Measurements from ENCODE around the gene HTR4.
"Not testable (repeated sequence)": the region's sequence is repeated elsewhere in the genome, so short reads cannot be mapped to it uniquely, and the experiment has no call there.

HTR4 gene

DNA sequence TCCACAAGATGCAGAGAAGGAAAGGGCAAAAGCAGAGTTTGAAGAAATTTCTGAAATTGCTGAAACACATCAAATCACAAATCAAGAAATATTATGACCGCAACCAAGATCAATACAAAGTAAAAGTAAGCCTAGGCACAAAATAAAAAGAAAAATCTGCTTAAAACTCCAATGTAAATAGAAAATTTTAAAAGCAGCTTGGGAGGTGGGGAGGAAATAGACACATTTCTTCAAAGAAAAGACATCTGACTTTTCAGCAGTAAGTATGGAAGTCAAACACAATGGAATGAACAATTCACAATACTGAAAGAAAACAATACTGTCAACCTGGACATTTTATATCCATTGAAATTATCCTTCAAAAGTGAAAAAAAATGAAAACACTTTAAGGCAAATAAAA, 55.1 kb downstream of the HTR4 start:
- no peak for DNase-seq

DNA sequence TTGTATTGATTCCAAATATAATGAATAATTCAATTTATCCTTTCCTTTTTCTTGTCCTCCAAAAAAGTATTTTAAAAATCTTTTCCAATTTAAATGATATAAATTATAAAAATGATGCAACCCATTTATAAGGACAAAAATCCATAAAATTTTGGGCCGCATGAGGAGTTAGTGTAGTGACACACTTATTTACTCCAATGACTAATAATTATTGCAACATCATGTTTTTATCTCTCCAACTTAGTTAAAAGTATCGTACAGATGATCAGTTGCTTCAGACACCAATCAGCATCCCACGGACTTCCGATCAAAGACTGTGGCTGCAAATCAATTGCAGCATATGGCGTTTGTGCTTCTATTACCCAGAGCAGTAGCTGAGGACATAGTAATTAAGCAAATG, 58.6 kb downstream of the HTR4 start:
- no peak for DNase-seq

GRCh38 chr5:148586796-148587195, 67.5 kb downstream of the HTR4 start:
- no peak for DNase-seq

DNA sequence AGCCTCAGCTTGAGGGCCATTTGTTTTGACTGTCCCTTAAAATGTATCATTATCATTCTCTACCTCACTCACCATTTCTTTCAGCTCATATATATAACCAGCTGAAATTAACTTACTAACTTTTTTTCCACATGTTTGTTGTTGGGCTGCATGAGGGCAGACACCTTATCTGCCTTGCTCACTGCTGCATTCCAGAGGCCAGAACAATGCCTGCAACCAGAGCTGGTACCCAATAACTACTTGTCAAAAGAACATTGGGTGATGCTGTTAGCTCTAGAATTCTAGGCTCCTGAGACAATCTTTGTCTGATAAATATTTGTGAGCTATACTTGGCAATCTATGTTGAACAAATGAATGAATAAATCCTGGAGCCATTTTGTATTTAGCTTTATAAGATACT, 68.3 kb downstream of the HTR4 start:
- no peak for DNase-seq

DNA sequence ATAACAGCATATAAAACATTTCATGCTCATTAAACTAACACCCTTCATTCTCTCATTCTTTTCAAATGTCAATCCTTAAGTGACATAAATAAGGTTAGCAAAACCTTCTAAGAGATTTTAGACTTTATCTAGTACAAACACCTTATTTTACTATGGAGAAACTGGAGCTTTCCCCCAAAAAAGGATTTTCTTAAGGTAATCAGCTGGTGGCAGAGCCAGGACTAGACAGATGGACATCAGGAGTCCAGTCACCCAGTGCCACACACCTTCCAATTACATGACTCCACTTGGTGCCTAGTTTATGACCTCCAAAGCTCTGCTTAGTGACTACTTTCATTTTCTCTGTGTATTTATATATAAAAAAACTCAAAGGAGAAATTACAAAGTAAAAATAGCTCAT, 70.2 kb downstream of the HTR4 start:
- DNase-seq = no peak

DNA sequence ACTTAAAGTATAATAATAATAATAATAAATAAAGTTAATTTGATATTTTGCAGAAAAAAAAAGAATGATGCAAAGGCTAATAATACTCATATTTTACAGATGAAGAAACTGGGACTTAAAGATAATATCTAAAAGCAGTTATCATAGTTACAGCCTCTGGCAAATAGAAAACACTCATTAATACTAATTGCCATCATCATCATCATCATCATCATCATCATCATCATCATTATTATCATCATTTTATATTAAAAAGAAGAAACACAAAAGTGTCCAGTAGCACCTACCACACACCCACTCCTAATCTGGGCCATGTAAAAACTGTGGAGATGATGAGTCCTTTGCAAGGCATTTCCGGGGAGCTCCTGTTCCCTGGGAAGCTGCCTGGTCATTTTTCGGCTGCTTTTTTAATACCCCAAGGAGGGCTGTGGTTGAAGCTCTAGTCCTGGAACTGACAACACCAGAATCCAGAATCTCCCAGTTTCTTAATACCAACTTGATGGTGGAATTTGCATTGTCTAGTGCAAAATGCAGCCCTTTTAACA, 70.8 kb downstream of the HTR4 start:
- no peak for DNase-seq

DNA sequence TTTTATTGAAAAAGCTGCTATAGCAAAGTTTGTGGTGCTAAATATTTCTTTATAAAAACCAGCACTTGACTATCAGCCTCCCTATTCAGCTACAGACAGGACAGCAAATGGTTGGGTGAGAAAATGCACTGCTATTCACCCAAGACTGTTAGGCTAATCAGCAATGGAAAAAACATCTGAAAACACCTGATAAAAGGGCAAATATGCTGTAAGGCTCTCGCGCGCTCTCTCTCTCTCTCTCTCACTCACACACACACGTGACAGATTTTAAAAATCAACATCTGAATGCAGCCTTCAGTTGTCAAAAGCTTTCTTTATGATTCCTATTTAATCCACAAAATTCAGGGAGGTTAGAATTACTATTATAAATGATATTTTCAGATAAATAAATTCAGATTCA, 80.2 kb downstream of the HTR4 start:
- no peak for DNase-seq

DNA sequence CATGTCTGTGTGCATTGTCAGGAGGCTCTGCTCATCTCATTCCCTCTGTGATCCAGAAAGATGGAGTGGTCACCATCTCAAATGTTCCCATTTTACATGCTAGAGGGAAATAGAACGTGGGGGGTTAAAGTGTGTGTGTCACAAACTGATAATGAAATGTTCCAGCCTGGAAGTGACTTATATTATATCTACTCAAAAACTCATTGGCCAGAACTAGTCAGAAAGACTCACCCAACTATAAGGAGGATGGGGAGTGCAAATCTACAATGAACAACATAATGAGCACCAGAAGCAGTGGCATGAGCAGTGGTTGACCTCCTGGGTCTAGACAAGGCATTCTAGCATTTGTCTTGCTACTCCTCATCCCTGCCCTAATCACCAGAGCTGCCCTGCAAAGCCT, 81.0 kb downstream of the HTR4 start:
- no peak for DNase-seq

DNA sequence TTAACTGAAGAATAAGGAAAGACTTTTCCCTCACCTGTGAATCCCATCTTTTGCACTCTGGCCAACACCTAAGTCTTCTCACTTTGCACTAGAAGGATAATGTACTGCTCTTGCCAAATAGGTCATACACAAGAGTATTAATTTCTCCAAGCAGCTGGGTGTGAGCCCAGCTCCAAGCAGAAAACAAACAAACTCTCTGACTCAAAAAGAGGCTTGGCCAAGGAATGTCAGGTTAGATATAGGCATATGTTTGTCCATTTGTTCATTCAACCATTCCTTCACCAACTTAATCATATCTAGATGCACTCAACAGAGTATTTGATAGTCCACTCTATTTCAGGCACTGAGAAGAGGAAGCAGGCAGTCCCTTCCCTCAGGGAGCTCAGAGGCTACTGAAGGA, 84.4 kb downstream of the HTR4 start:
- no peak for DNase-seq

DNA sequence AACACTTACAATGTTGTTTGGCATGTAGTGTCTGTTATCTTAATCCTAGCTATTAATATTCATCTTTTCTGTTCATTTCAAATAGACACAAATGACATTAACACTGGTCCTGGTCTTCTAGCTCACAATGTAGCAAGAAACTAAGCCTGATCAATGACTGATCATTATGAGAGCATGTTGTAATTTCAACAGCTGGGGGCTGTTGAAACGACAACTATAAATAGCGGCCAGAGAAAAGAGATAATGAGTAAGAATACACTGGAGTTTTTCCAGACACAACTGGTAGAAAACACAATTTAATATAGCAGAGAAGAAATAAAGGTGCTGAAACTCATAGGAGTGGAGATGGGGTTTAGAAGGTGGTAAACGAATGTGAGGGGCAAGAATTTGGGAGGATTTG, 89.2 kb downstream of the HTR4 start:
- no peak for DNase-seq

GRCh38 chr5:148563021-148563420, 91.3 kb downstream of the HTR4 start:
- no peak for DNase-seq

DNA sequence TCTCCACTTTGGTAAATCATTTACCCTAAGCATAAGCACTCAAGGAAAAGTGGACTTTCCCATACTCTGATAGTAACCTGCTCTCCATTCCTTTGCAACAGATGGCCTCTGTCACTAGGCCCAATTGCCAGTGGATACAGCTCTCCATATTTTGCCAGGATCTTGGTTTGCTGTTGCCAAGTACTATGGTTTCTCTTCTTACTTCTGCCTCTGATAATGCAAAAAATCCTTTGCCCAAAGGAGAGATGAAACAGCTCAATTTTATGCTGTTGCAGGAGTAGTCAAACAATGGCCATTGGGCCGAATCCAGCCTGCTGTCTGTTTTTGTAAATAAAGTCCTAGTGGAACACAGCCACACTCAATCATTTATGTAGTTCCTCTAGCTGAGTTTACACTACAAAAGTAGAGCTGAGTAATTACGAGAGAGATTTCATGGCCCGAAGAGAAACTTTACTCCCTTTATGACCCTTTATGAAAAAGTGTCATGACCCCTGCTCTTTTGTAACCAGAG, 92.5 kb downstream of the HTR4 start:
- DNase-seq = no peak

- peak; percentile 24 for DNase-seq
These were observed 94.9 kb downstream of the HTR4 start for GRCh38 chr5:148559461-148559860.

DNA sequence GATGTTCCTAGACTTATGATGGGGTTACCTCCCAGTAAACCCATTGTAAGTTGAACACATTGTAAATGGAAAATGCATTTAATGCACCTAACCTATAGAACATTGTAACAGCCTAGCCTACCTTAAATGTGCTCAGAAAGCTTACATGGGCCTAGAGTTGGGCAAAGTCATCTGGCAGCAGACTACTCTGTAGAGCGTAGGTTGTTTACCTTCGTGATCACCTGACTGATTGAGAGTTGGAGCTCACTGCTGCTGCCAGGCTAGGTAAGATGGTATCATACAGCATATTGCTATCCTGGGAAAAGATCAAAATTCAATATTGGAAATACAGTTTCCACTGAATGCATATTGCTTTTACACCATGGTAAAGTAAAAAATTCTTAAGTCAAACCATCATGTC, 95.4 kb downstream of the HTR4 start:
- DNase-seq = no peak

GRCh38 chr5:148556835-148557234, 97.5 kb downstream of the HTR4 start:
- no peak for DNase-seq

DNA sequence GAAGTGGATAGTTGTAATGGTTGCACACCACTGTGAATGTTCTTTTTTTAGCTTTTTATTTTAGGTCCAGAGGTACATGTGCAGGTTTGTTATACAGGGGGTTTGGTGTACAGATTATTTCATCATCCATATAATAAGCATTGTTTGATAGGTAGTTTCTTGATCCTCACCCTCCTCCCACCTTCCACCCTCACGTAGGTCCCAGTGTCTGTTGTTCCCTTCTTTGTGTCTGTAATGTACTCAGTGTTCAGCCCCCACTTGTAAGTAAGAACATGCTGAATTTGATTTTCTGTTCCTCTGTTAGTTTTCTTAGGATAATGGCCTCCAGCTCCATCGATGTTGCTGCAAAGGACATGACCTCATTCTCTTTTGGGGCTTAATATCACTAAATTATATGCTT, 99.7 kb downstream of the HTR4 start:
- no peak for DNase-seq

GRCh38 chr5:148543727-148544126, 110.6 kb downstream of the HTR4 start:
- DNase-seq = no peak

GRCh38 chr5:148542812-148543211, 111.5 kb downstream of the HTR4 start:
- no peak for DNase-seq

GRCh38 chr5:148541054-148541835, 113.1 kb downstream of the HTR4 start:
- DNase-seq = no peak

- DNase-seq = no peak
These were observed 113.7 kb downstream of the HTR4 start for GRCh38 chr5:148540647-148541046.

DNA sequence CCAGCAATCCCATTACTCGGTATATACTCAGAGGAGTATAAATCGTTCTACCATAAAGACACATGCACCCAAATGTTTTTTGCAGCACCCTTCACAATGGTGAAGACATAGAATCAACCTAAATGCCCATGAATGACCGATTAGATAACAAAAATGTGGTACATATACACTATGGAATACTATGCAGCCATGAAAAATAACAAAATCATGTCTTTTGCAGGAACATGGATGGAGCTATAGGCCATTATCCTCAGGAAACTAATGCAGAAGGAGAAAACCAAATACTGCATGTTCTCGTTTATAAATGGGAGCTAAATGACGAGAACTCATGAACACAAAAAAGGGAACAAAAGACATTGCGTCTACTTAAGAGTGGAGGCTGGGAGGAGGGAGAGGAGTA, 114.5 kb downstream of the HTR4 start:
- no peak for DNase-seq

DNA sequence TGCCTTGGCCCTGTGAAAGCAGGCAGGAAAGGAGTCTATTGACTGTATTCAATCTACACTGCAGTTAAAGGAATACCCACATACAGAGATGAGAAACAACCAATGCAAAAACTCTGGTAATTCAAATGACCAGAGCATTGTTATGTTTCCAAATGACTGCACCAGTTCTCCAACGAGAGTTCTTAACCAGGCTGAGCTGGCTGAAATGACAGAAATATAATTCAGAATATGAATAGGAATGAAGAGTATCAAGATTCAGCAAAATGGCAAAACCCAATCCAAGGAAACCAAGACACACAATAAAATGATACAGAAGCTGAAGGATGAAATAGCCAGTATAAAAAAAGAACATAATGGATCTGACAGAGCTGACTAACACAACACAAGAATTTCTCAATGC, 119.1 kb downstream of the HTR4 start:
- DNase-seq = no peak

DNA sequence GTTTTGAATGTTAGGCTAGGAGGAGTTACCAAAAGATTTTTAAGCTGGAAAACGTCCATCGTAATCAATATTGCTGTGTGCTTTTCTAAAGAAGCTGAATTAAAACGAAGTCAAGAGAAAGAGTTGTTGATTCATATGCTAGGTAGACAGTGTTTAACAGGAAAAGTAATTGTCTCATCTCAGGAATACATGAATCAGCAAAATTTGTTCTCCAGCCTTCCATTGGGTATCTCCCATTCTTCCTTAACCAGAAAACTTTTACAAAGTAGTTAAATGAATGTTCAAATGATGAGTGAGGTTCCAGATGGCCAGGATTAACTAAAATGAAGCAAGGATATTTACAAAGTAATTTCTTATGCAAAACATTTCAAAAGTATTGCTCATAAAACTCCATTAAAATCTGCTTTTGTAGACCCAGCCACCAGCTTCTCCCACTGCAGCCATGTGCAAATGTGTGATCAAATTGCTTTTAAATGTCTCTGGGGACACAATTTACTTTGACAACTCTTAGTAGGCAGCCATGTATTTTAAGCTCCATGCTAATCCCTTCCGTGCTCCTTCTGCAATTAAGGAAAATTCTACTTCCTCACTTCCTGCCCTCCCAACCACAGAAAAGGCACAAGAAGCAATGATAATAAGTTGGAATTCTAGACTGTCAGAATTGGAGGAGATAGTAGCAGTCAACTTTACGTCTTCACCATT, 121.2 kb downstream of the HTR4 start:
- DNase-seq = no peak

DNA sequence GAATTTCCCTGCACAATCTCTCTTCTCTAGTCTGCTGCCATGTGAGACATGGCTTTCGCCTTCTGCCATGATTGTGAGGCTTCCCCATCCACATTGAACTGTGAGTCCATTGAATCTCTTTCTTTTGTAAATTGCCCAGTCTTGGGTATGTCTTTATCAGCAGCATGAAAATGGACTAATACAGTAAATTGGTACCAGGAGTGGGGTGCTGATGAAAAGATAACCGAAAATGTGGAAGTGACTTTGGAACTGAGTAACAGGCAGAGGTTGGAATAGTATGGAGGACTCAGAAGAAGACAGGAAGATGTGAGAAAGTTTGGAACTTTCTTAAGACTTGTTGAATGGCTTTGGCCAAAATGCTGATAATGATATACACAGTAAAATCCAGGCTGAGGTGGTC, 124.9 kb downstream of the HTR4 start:
- DNase-seq = not testable (repeated sequence)

All from DMS153 (cell line).